HepG2 (cell line): Measurements from ENCODE around the gene MFNG. TPM values are rescaled to one million over a fixed set of nuclear protein-coding genes. Genes with fewer than 3 reads are reported as not detected.
A peak's percentile ranks its signal among the peaks of the same experiment; 100 is the strongest.

Experiments used
- ADNP ChIP-seq: sonication (generic); formaldehyde crosslinking; IDR thresholded peaks from 2 replicates; pipeline ENCODE4 v1.4.0; 2020; ENCODE audit warnings: missing genetic modification reagents
- AGO1 ChIP-seq: fragments of 200-400 bp; formaldehyde crosslinking; IDR thresholded peaks from 2 replicates; pipeline ENCODE4 v1.6.1; 2017; ENCODE audit warnings: mild to moderate bottlenecking, low read depth, low read length, moderate library complexity; ENCODE audit not compliant: poor library complexity, severe bottlenecking
- ARNTL ChIP-seq: sonication (generic); formaldehyde crosslinking; IDR thresholded peaks from 2 replicates; pipeline ENCODE4 v1.4.0; 2020; ENCODE audit warnings: mild to moderate bottlenecking, missing genetic modification reagents
- IRX3 ChIP-seq: sonication (generic); formaldehyde crosslinking; IDR thresholded peaks from 2 replicates; pipeline ENCODE4 v1.8.1; 2023; ENCODE audit warnings: mild to moderate bottlenecking, low read depth, missing genetic modification reagents, borderline replicate concordance
- MAFG ChIP-seq: sonication (generic); formaldehyde crosslinking; IDR thresholded peaks from 2 replicates; pipeline ENCODE4 v1.5.1; 2020; ENCODE audit warnings: mild to moderate bottlenecking, missing genetic modification reagents
- MATR3 ChIP-seq: sonication (generic); formaldehyde crosslinking; IDR thresholded peaks from 2 replicates; pipeline ENCODE4 v1.4.0; 2020; ENCODE audit warnings: missing genetic modification reagents
- MEIS2 ChIP-seq: sonication (generic); formaldehyde crosslinking; IDR thresholded peaks from 2 replicates; pipeline ENCODE4 v1.9.0; 2021; ENCODE audit warnings: mild to moderate bottlenecking, missing genetic modification reagents
- MTA1 ChIP-seq: sonication (generic); formaldehyde crosslinking; IDR thresholded peaks from 2 replicates; pipeline ENCODE4 v1.4.0; 2020; ENCODE audit warnings: missing genetic modification reagents, mild to moderate bottlenecking, borderline replicate concordance
- PCBP1 ChIP-seq: fragments of 200-400 bp; formaldehyde crosslinking; IDR thresholded peaks from 2 replicates; pipeline ENCODE4 v1.6.1; 2017; ENCODE audit warnings: mild to moderate bottlenecking, low read depth, low read length, borderline replicate concordance
- PHF8 ChIP-seq: sonication (generic); formaldehyde crosslinking; IDR thresholded peaks from 2 replicates; pipeline ENCODE4 v1.5.0; 2020; ENCODE audit warnings: missing genetic modification reagents
- REL ChIP-seq: sonication (generic); formaldehyde crosslinking; conservative IDR thresholded peaks from 2 replicates; pipeline ENCODE4 v1.8.0; 2022; ENCODE audit warnings: mild to moderate bottlenecking, missing genetic modification reagents, moderate library complexity
- RORA ChIP-seq: sonication (generic); formaldehyde crosslinking; IDR thresholded peaks from 2 replicates; pipeline ENCODE4 v1.5.0; 2020; ENCODE audit warnings: mild to moderate bottlenecking, missing genetic modification reagents, moderate library complexity
- STAG1 ChIP-seq: sonication (generic); formaldehyde crosslinking; IDR thresholded peaks from 2 replicates; pipeline ENCODE4 v1.4.0; 2020; ENCODE audit warnings: missing genetic modification reagents
- ZBTB34 ChIP-seq: sonication (generic); formaldehyde crosslinking; IDR thresholded peaks from 2 replicates; pipeline ENCODE4 v1.8.0; 2022; ENCODE audit warnings: mild to moderate bottlenecking, missing genetic modification reagents
- ZFP1 ChIP-seq: IDR thresholded peaks from 2 replicates; pipeline ENCODE4 v1.6.1; 2016
- ZKSCAN8 ChIP-seq: IDR thresholded peaks from 2 replicates; pipeline ENCODE4 v1.6.1; 2016; ENCODE audit warnings: borderline replicate concordance, missing genetic modification reagents, missing compliant biosample characterization
- ZNF225 ChIP-seq: sonication (generic); formaldehyde crosslinking; IDR thresholded peaks from 2 replicates; pipeline ENCODE4 v1.4.0; 2020; ENCODE audit warnings: mild to moderate bottlenecking, missing genetic modification reagents
- ZNF235 ChIP-seq: sonication (generic); formaldehyde crosslinking; IDR thresholded peaks from 2 replicates; pipeline ENCODE4 v1.8.1; 2023; ENCODE audit warnings: mild to moderate bottlenecking, missing genetic modification reagents, borderline replicate concordance
- ZNF253 ChIP-seq: sonication (generic); formaldehyde crosslinking; IDR thresholded peaks from 2 replicates; pipeline ENCODE4 v1.8.0; 2022; ENCODE audit warnings: mild to moderate bottlenecking, missing genetic modification reagents, borderline replicate concordance
- ZNF350 ChIP-seq: sonication (generic); formaldehyde crosslinking; IDR thresholded peaks from 2 replicates; pipeline ENCODE4 v1.4.0; 2020; ENCODE audit warnings: mild to moderate bottlenecking, low read depth, missing genetic modification reagents, borderline replicate concordance
- ZNF431 ChIP-seq: sonication (generic); formaldehyde crosslinking; IDR thresholded peaks from 2 replicates; pipeline ENCODE4 v1.9.0; 2022; ENCODE audit warnings: missing genetic modification reagents, low read depth, mild to moderate bottlenecking, borderline replicate concordance
- ZNF678 ChIP-seq: sonication (generic); formaldehyde crosslinking; IDR thresholded peaks from 2 replicates; pipeline ENCODE4 v1.4.0; 2020; ENCODE audit warnings: mild to moderate bottlenecking, missing genetic modification reagents
- ZNF816 ChIP-seq: sonication (generic); formaldehyde crosslinking; IDR thresholded peaks from 2 replicates; pipeline ENCODE4 v1.8.0; 2022; ENCODE audit warnings: missing genetic modification reagents, mild to moderate bottlenecking, borderline replicate concordance
- ZNF839 ChIP-seq: sonication (generic); formaldehyde crosslinking; IDR thresholded peaks from 2 replicates; pipeline ENCODE4 v1.4.0; 2020; ENCODE audit warnings: missing genetic modification reagents, mild to moderate bottlenecking, borderline replicate concordance
- polyA plus RNA-seq, 8 experiments: library from polyadenylated mRNA; depleted of rRNA in 3 of 8; stranded (reverse) in 7 of 8; unstranded in 1 of 8; fragments of >200 nt; fragmentation: Illumina TruSeq in 4 of 8; extraction: Trizol in 4 of 8; gene quantifications; 2 replicates each; pipeline versions ENCODE4 v1.2.1 to v1.2.3, GENCODE V29; 2011 to 2016; ENCODE audit warnings: low read depth in 4 of 8, missing spikeins in 1 of 8, mixed read lengths in 1 of 8; ENCODE audit not compliant: insufficient read depth in 1 of 8
- total RNA-seq, 5 experiments: library from RNA; depleted of rRNA; stranded (reverse); fragments of >200 nt; fragmentation: Illumina TruSeq; extraction: Trizol; gene quantifications; 2 replicates each; pipeline ENCODE4 v1.2.3, GENCODE V29; 2016; ENCODE audit warnings: low read depth in 1 of 5
- TF ChIP-seq, protein P1 (sequence below): sonication (generic); formaldehyde crosslinking; IDR thresholded peaks from 2 replicates; pipeline ENCODE4 v1.5.0; 2020; ENCODE audit warnings: mild to moderate bottlenecking, missing genetic modification reagents
- TF ChIP-seq, protein P2 (sequence below): sonication (generic); formaldehyde crosslinking; IDR thresholded peaks from 2 replicates; pipeline ENCODE4 v1.8.1; 2023; ENCODE audit warnings: missing genetic modification reagents, inconsistent platforms, borderline replicate concordance

The MFNG gene
- total and polyA plus RNA-seq, 2 of the 13 experiments (the other 11 are each of a cell fraction or from before 2014, with no cell fraction given), result 1.0 to 11.7 TPM

DNA sequence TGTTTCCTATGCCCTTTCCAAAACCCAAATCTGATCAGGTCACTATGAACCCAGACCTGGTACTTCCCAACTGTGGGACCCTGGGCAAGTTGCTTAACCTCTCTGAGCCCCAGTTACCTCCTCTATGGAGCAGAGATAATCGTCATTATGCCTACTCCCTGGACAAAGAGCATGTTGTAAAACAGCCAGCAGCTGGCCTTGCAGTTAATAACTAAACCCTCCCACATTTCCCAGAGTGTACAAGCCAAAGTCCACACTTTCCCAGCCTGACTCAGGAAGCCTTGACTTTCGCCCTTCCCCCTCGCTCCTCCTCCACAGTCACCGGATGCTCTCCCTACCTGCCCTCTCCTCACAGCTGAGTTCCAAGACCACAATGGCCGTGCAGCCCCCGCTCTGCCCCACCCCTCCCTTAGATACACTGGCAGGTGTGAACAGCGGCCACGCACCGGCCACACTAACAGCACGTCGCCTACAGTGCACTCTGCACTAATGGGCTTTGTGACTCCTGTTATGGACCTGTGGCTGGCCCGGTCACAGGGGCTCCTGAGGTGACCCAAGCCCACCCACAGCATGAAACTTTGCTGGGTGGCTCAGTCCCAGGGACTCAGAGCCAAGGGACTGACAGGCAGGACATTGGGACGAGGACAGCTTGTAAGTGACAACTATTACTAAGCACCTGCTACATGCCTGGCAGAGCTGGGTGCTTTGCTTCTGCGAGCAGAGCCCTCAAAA is 15.6 kb upstream of the MFNG start (continued):
- TF ChIP-seq, protein P1, sequence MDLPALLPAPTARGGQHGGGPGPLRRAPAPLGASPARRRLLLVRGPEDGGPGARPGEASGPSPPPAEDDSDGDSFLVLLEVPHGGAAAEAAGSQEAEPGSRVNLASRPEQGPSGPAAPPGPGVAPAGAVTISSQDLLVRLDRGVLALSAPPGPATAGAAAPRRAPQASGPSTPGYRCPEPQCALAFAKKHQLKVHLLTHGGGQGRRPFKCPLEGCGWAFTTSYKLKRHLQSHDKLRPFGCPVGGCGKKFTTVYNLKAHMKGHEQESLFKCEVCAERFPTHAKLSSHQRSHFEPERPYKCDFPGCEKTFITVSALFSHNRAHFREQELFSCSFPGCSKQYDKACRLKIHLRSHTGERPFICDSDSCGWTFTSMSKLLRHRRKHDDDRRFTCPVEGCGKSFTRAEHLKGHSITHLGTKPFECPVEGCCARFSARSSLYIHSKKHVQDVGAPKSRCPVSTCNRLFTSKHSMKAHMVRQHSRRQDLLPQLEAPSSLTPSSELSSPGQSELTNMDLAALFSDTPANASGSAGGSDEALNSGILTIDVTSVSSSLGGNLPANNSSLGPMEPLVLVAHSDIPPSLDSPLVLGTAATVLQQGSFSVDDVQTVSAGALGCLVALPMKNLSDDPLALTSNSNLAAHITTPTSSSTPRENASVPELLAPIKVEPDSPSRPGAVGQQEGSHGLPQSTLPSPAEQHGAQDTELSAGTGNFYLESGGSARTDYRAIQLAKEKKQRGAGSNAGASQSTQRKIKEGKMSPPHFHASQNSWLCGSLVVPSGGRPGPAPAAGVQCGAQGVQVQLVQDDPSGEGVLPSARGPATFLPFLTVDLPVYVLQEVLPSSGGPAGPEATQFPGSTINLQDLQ (CRISPR knock-in tag), result peak; percentile 70; the same call in 1 of the 2 replicates
- TF ChIP-seq ZNF839 (0 out of 2 replicates have a peak, but pooled peaks have one; percentile 52), ZNF431 (CRISPR knock-in tag) (peak; percentile 94), MATR3 (CRISPR knock-in tag) (no peak), ARNTL (CRISPR knock-in tag) (peak; percentile 96), AGO1 (no peak), REL (CRISPR knock-in tag) (peak; percentile 79; the same call in 1 of the 2 replicates), ZNF678 (CRISPR knock-in tag) (peak; percentile 98), ZNF816 (peak; percentile 98), ZKSCAN8 (CRISPR knock-in tag) (peak; percentile 75; the same call in 1 of the 2 replicates), MTA1 (CRISPR knock-in tag) (peak; percentile 99), MAFG (CRISPR knock-in tag) (no peak), MEIS2 (CRISPR knock-in tag) (peak; percentile 88; the same call in 1 of the 2 replicates), ZBTB34 (CRISPR knock-in tag) (peak; percentile 78), ZFP1 (CRISPR knock-in tag) (peak; percentile 96), STAG1 (CRISPR knock-in tag) (peak; percentile 35), ADNP (CRISPR knock-in tag) (no peak), ZNF253 (CRISPR knock-in tag) (no peak), ZNF350 (CRISPR knock-in tag) (peak; percentile 98), ZNF225 (CRISPR knock-in tag) (no peak; the same call in 1 of the 2 replicates), PHF8 (CRISPR knock-in tag) (peak; percentile 30; the same call in 1 of the 2 replicates), IRX3 (CRISPR knock-in tag) (no peak; the same call in 1 of the 2 replicates), RORA (CRISPR knock-in tag) (no peak), PCBP1 (no peak), ZNF235 (peak; percentile 91; the same call in 1 of the 2 replicates)
- TF ChIP-seq, protein P2, sequence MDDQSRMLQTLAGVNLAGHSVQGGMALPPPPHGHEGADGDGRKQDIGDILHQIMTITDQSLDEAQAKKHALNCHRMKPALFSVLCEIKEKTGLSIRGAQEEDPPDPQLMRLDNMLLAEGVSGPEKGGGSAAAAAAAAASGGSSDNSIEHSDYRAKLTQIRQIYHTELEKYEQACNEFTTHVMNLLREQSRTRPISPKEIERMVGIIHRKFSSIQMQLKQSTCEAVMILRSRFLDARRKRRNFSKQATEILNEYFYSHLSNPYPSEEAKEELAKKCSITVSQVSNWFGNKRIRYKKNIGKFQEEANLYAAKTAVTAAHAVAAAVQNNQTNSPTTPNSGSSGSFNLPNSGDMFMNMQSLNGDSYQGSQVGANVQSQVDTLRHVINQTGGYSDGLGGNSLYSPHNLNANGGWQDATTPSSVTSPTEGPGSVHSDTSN, result no peak
